Liver (tissue), 9 donors: ENCODE data around the gene P2RX7. TPM values are rescaled to one million over a fixed set of nuclear protein-coding genes. Genes with fewer than 3 reads are reported as not detected.

Source experiments
- DNase-seq: peaks from one replicate; pipeline ENCODE4 v3.0.0-alpha.2; 2017; ENCODE audit warnings: low spot score
- H3K27ac ChIP-seq, 2 donors: one replicate each; pipeline ENCODE4 v1.7.0; 2013; ENCODE audit warnings: inconsistent platforms in 2 of 2, low read length in 2 of 2, control low read depth in 1 of 2, low read depth in 1 of 2, mild to moderate bottlenecking in 1 of 2
- H3K27me3 ChIP-seq, 4 donors: one replicate each; pipeline versions ENCODE4 v1.6.1 to v1.7.0; 2013; ENCODE audit warnings: low read length in 3 of 4, inconsistent platforms in 1 of 4, mild to moderate bottlenecking in 1 of 4, moderate library complexity in 1 of 4; ENCODE audit not compliant: control insufficient read depth in 4 of 4, insufficient read depth in 4 of 4
- H3K36me3 ChIP-seq, 4 donors: one replicate each; pipeline versions ENCODE4 v1.6.1 to v1.7.0; 2013; ENCODE audit warnings: low read length in 3 of 4, mild to moderate bottlenecking in 3 of 4, low read depth in 1 of 4, moderate library complexity in 1 of 4; ENCODE audit not compliant: control insufficient read depth in 4 of 4, insufficient read depth in 3 of 4
- H3K4me1 ChIP-seq, 4 donors: one replicate each; pipeline versions ENCODE4 v1.6.1 to v1.7.0; 2013; ENCODE audit warnings: low read length in 3 of 4, mild to moderate bottlenecking in 3 of 4, moderate library complexity in 1 of 4; ENCODE audit not compliant: control insufficient read depth in 4 of 4, insufficient read depth in 4 of 4
- H3K4me3 ChIP-seq, 3 donors: one replicate each; pipeline versions ENCODE4 v1.6.1 to v1.7.0; 2013; ENCODE audit warnings: low read length in 3 of 3, control low read depth in 1 of 3, low read depth in 1 of 3, mild to moderate bottlenecking in 1 of 3
- H3K9ac ChIP-seq, 2 donors: one replicate each; pipeline ENCODE4 v1.7.0; 2013; ENCODE audit warnings: low read length in 2 of 2, mild to moderate bottlenecking in 2 of 2, moderate library complexity in 2 of 2, control low read depth in 1 of 2, low read depth in 1 of 2
- H3K9me3 ChIP-seq, 4 donors: one replicate each; pipeline versions ENCODE4 v1.6.1 to v1.7.0; 2013; ENCODE audit warnings: low read length in 3 of 4; ENCODE audit not compliant: control insufficient read depth in 4 of 4
- EGR1 ChIP-seq, 2 donors: IDR thresholded peaks; 2 replicates each; pipeline ENCODE4 v1.6.1; 2016 to 2018; ENCODE audit warnings: antibody characterized with exemption in 2 of 2, low read depth in 2 of 2
- FOXA1 ChIP-seq: IDR thresholded peaks from 2 replicates; pipeline ENCODE4 v1.6.1; 2016; ENCODE audit warnings: antibody characterized with exemption
- FOXA2 ChIP-seq: IDR thresholded peaks from 2 replicates; pipeline ENCODE4 v1.6.1; 2016; ENCODE audit warnings: antibody characterized with exemption
- GABPA ChIP-seq, 2 donors: IDR thresholded peaks in 1 of 2; conservative IDR thresholded peaks in 1 of 2; 2 replicates each; pipeline ENCODE4 v1.6.1; 2016; ENCODE audit warnings: antibody characterized with exemption in 2 of 2, mild to moderate bottlenecking in 1 of 2, moderate library complexity in 1 of 2
- HNF4A ChIP-seq, 2 donors: conservative IDR thresholded peaks; 2 replicates each; pipeline ENCODE4 v1.6.1; 2016; ENCODE audit warnings: antibody characterized with exemption in 2 of 2, mild to moderate bottlenecking in 2 of 2
- HNF4G ChIP-seq: IDR thresholded peaks from 2 replicates; pipeline ENCODE4 v1.6.1; 2016; ENCODE audit warnings: antibody characterized with exemption
- JUND ChIP-seq, 2 donors: IDR thresholded peaks; 2 replicates each; pipeline ENCODE4 v1.6.1; 2016; ENCODE audit warnings: antibody characterized with exemption in 2 of 2
- NR2F2 ChIP-seq: IDR thresholded peaks from 2 replicates; pipeline ENCODE4 v1.6.1; 2016; ENCODE audit warnings: antibody characterized with exemption
- RAD21 ChIP-seq, 2 donors: IDR thresholded peaks; 2 replicates each; pipeline ENCODE4 v1.6.1; 2016; ENCODE audit warnings: antibody characterized with exemption in 2 of 2, mild to moderate bottlenecking in 2 of 2
- RXRA ChIP-seq, 2 donors: IDR thresholded peaks; 2 replicates each; pipeline ENCODE4 v1.6.1; 2017 to 2018; ENCODE audit warnings: antibody characterized with exemption in 2 of 2, mild to moderate bottlenecking in 1 of 2
- SP1 ChIP-seq: IDR thresholded peaks from 2 replicates; pipeline ENCODE4 v1.6.1; 2018; ENCODE audit warnings: antibody characterized with exemption, mild to moderate bottlenecking
- TAF1 ChIP-seq: conservative IDR thresholded peaks from 2 replicates; pipeline ENCODE4 v1.6.1; 2016; ENCODE audit warnings: antibody characterized with exemption, mild to moderate bottlenecking
- YY1 ChIP-seq: IDR thresholded peaks from 2 replicates; pipeline ENCODE4 v1.6.1; 2016; ENCODE audit warnings: antibody characterized with exemption, mild to moderate bottlenecking
- WGBS: extraction: QIAGEN DNeasy Blood & Tissue Kit; methylation state at CpG from one replicate; pipeline ENCODE4 v1.1.7; 2013; 5-methylcytosine and 5-hydroxymethylcytosine counted together
- polyA plus RNA-seq, 2 donors: library from polyadenylated mRNA; stranded (reverse) in 1 of 2; unstranded in 1 of 2; fragments of 200-250 nt in 1 of 2; fragments of >200 nt in 1 of 2; fragmentation: Nextera tagmentation in 1 of 2; extraction: Ambion mirVana in 1 of 2; gene quantifications; one replicate each; pipeline versions ENCODE4 v1.2.1 to v1.2.3, GENCODE V29; 2013 to 2015
- total RNA-seq, 2 donors: library from RNA; depleted of rRNA; stranded (reverse); fragments of >200 nt; gene quantifications; one replicate each; pipeline ENCODE4 v1.2.3, GENCODE V29; 2014
- TF ChIP-seq, protein P1 (sequence below): IDR thresholded peaks from 2 replicates; pipeline ENCODE4 v1.6.1; 2016; ENCODE audit warnings: antibody characterized with exemption
- TF ChIP-seq, protein P2 (sequence below): IDR thresholded peaks from 2 replicates; pipeline ENCODE4 v1.6.1; 2016; ENCODE audit warnings: antibody characterized with exemption
- TF ChIP-seq, protein P3 (sequence below): IDR thresholded peaks from 2 replicates; pipeline ENCODE4 v1.6.1; 2016; ENCODE audit warnings: antibody characterized with exemption, mild to moderate bottlenecking
- TF ChIP-seq, protein P4 (sequence below): fragments of 150-350 bp; IDR thresholded peaks from 2 replicates; pipeline ENCODE4 v1.5.1; 2017; ENCODE audit warnings: improper control_type of control experiment, low read depth, low read length; ENCODE audit not compliant: missing input control
- TF ChIP-seq, protein P5 (sequence below): IDR thresholded peaks from 2 replicates; pipeline ENCODE4 v1.6.1; 2016; ENCODE audit warnings: antibody characterized with exemption
- donor health status: healthy.
- donor health status: healthy.
- donor health status: healthy.
- donor health status: healthy.
- donor health status: healthy.

Gene P2RX7
- total and polyA plus RNA-seq, 4 donors: 1.2 to 3.2 (median 2.2) TPM

DNA sequence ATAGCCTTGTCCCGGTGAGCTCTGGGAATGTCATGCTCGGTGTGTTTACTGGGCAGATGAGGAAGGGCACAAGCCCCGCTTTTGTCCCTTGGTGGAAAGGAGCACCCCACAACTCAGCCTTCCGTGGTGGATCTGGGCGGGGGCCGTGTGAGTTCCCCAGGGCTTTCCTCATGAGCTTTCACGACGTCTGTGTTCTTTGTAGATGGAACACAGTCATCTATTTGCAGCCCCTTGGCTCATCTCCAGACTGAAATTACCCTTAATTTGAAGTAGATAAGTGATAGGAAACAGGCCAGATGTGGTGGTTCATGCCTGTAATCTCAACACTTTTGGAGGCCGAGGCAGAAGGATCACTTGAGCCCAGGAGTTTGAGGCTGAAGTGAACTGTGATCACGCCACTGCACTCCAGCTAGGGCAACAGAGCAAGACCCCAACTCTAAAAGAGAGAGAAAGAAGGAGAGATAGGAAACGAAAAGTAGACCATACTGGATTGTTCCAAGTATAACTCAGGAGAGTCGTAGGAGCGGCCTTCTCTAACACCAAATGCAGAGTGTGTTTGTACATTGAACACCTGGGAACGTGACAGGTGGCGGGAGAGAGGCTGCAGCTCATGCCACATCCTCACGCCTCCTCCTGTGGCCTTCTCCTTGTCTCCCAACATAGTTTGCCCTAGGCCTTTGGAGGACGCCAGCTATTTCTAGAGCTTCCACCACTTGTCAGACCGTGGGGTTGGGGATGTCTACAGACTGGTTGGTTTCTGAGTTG, 86.1 kb downstream of the P2RX7 start:
- 90% methylated on average over 18 of the region's 18 CpGs for WGBS
- H3K4me1 ChIP-seq: peaks cover 5 to 26% (median 18%) of the 10 kb centered on the region in 4 donors
- H3K9ac ChIP-seq: no peak overlapping the region
- no peak overlapping the region for H3K4me3 ChIP-seq
- no peak for DNase-seq
- H3K9me3 ChIP-seq: no peaks in the 10 kb centered on the region
- TF ChIP-seq HNF4A (conservative IDR thresholded peaks at IDR 0.05): no peak
- no peak for TF ChIP-seq FOXA2
- TF ChIP-seq RAD21 (IDR thresholded peaks at IDR 0.05): no peak
- no peak for TF ChIP-seq RXRA (IDR thresholded peaks at IDR 0.05)
- TF ChIP-seq, protein P1, sequence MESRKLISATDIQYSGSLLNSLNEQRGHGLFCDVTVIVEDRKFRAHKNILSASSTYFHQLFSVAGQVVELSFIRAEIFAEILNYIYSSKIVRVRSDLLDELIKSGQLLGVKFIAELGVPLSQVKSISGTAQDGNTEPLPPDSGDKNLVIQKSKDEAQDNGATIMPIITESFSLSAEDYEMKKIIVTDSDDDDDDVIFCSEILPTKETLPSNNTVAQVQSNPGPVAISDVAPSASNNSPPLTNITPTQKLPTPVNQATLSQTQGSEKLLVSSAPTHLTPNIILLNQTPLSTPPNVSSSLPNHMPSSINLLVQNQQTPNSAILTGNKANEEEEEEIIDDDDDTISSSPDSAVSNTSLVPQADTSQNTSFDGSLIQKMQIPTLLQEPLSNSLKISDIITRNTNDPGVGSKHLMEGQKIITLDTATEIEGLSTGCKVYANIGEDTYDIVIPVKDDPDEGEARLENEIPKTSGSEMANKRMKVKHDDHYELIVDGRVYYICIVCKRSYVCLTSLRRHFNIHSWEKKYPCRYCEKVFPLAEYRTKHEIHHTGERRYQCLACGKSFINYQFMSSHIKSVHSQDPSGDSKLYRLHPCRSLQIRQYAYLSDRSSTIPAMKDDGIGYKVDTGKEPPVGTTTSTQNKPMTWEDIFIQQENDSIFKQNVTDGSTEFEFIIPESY: no peak
- TF ChIP-seq, protein P2, sequence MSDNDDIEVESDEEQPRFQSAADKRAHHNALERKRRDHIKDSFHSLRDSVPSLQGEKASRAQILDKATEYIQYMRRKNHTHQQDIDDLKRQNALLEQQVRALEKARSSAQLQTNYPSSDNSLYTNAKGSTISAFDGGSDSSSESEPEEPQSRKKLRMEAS: no peak
- TF ChIP-seq JUND (IDR thresholded peaks at IDR 0.05): no peak
- no peak for TF ChIP-seq SP1
- TF ChIP-seq, protein P3, sequence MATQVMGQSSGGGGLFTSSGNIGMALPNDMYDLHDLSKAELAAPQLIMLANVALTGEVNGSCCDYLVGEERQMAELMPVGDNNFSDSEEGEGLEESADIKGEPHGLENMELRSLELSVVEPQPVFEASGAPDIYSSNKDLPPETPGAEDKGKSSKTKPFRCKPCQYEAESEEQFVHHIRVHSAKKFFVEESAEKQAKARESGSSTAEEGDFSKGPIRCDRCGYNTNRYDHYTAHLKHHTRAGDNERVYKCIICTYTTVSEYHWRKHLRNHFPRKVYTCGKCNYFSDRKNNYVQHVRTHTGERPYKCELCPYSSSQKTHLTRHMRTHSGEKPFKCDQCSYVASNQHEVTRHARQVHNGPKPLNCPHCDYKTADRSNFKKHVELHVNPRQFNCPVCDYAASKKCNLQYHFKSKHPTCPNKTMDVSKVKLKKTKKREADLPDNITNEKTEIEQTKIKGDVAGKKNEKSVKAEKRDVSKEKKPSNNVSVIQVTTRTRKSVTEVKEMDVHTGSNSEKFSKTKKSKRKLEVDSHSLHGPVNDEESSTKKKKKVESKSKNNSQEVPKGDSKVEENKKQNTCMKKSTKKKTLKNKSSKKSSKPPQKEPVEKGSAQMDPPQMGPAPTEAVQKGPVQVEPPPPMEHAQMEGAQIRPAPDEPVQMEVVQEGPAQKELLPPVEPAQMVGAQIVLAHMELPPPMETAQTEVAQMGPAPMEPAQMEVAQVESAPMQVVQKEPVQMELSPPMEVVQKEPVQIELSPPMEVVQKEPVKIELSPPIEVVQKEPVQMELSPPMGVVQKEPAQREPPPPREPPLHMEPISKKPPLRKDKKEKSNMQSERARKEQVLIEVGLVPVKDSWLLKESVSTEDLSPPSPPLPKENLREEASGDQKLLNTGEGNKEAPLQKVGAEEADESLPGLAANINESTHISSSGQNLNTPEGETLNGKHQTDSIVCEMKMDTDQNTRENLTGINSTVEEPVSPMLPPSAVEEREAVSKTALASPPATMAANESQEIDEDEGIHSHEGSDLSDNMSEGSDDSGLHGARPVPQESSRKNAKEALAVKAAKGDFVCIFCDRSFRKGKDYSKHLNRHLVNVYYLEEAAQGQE: no peak
- no peak for TF ChIP-seq HNF4G
- no peak for TF ChIP-seq NR2F2
- TF ChIP-seq GABPA (IDR thresholded peaks at IDR 0.05 in 1 of 2, conservative IDR thresholded peaks at IDR 0.05 in 1 of 2): no peak
- no peak for TF ChIP-seq YY1
- no peak for TF ChIP-seq EGR1 (IDR thresholded peaks at IDR 0.05; ENCODE audit: low read depth in 2 of 2)
- TF ChIP-seq, protein P4, sequence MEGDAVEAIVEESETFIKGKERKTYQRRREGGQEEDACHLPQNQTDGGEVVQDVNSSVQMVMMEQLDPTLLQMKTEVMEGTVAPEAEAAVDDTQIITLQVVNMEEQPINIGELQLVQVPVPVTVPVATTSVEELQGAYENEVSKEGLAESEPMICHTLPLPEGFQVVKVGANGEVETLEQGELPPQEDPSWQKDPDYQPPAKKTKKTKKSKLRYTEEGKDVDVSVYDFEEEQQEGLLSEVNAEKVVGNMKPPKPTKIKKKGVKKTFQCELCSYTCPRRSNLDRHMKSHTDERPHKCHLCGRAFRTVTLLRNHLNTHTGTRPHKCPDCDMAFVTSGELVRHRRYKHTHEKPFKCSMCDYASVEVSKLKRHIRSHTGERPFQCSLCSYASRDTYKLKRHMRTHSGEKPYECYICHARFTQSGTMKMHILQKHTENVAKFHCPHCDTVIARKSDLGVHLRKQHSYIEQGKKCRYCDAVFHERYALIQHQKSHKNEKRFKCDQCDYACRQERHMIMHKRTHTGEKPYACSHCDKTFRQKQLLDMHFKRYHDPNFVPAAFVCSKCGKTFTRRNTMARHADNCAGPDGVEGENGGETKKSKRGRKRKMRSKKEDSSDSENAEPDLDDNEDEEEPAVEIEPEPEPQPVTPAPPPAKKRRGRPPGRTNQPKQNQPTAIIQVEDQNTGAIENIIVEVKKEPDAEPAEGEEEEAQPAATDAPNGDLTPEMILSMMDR: no peak
- TF ChIP-seq, protein P5, sequence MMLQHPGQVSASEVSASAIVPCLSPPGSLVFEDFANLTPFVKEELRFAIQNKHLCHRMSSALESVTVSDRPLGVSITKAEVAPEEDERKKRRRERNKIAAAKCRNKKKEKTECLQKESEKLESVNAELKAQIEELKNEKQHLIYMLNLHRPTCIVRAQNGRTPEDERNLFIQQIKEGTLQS: no peak
- no peak for TF ChIP-seq FOXA1
- no peak for TF ChIP-seq TAF1
- peaks cover 2 to 5% (median 3%) of the 10 kb centered on the region in 4 donors for H3K36me3 ChIP-seq
- H3K27me3 ChIP-seq: no peaks in the 10 kb centered on the region
- H3K27ac ChIP-seq: no peak overlapping the region
